HepG2 (cell line): ENCODE measurements around the gene PLIN4. TPM values are rescaled to one million over a fixed set of nuclear protein-coding genes. Genes with fewer than 3 reads are reported as not detected.
A peak's percentile ranks its signal among the peaks of the same experiment; 100 is the strongest.

Experiments
- ATAC-seq: fragments of 200-7000 bp; cut with Tn5 transposase; 3 replicates; pipeline ENCODE4 v1.9.1; 2020; ENCODE audit warnings: mild to moderate bottlenecking, moderate library complexity
- BruUV-seq: library from RNA; stranded (reverse); fragments of 400-500 nt; replicated peaks from 2 replicates; lab custom pipeline; 2021; lab: Mats Ljungman, UMichigan
- CTCF ChIA-PET: fragments of 300-600 bp; formaldehyde crosslinking; extraction: SDS; loops from one replicate; lab custom pipeline; 2021; ENCODE audit warnings: low total read pairs, inconsistent platforms, low intra/inter-chr PET ratio; lab: Yijun Ruan, JAX
- POLR2A ChIA-PET: fragments of 350-600 bp; sonication (Branson Sonifier 250); formaldehyde crosslinking; loops from one replicate; lab custom pipeline; 2020; ENCODE audit warnings: antibody characterized with exemption, inconsistent platforms; lab: Yijun Ruan, JAX
- DNase-seq: peaks from one replicate; pipeline ENCODE4 v3.0.0-alpha.2; 2015; ENCODE audit warnings: low spot score
- FAIRE-seq: peaks from 3 replicates; lab custom pipeline; 2011; peaks lifted over from hg19 to GRCh38; lab: Jason Lieb, UNC
- H2AFZ ChIP-seq: one replicate; pipeline ENCODE4 v1.6.1; 2011; ENCODE audit warnings: low read length, inconsistent platforms
- H3K27ac ChIP-seq: fragments of 300-600 bp; 3 replicates; pipeline ENCODE4 v1.8.0; 2011; ENCODE audit warnings: mixed run types, mild to moderate bottlenecking, mixed read lengths, low read length, inconsistent platforms; ENCODE audit not compliant: insufficient read depth; ENCODE audit errors: extremely low read length
- H3K27me3 ChIP-seq, 2 experiments: fragments of 200-600 bp in 1 of 2; 2 replicates in 1 of 2; 3 replicates in 1 of 2; pipeline versions ENCODE4 v1.6.0 to v1.8.0; 2011; ENCODE audit warnings: low read length in 2 of 2, mild to moderate bottlenecking in 2 of 2, moderate library complexity in 2 of 2, inconsistent platforms in 1 of 2; ENCODE audit not compliant: insufficient read depth in 2 of 2, control insufficient read depth in 1 of 2
- H3K36me3 ChIP-seq, 2 experiments: fragments of 200-600 bp in 1 of 2; replicated peaks in 1 of 2; 2 replicates in 1 of 2; 3 replicates in 1 of 2; pipeline versions ENCODE4 v1.5.1 to v1.8.0; 2011; ENCODE audit warnings: low read length in 2 of 2, inconsistent platforms in 1 of 2; ENCODE audit not compliant: insufficient read depth in 2 of 2, control insufficient read depth in 1 of 2
- H3K4me1 ChIP-seq: 2 replicates; pipeline ENCODE4 v1.5.1; 2012; ENCODE audit warnings: low read length, inconsistent platforms; ENCODE audit not compliant: insufficient read depth
- H3K4me2 ChIP-seq: 2 replicates; pipeline ENCODE4 v1.6.0; 2011; ENCODE audit warnings: low read depth, low read length, inconsistent platforms
- H3K4me3 ChIP-seq, 3 experiments: fragments of 200-600 bp in 1 of 3; sonication (generic), shearing (Covaris generic) in 1 of 3; replicated peaks in 1 of 3; 2 replicates each; pipeline ENCODE4 v1.5.1; 2011 to 2016; ENCODE audit warnings: low read length in 3 of 3, inconsistent platforms in 2 of 3, low read depth in 2 of 3, mild to moderate bottlenecking in 2 of 3, control low read depth in 1 of 3, mixed read lengths in 1 of 3; ENCODE audit not compliant: insufficient read depth in 1 of 3
- H3K79me2 ChIP-seq: one replicate; pipeline ENCODE4 v1.6.1; 2011; ENCODE audit warnings: low read length, inconsistent platforms; ENCODE audit not compliant: insufficient read depth
- H3K9ac ChIP-seq: 2 replicates; pipeline ENCODE4 v1.6.0; 2011; ENCODE audit warnings: mild to moderate bottlenecking, low read depth, low read length, inconsistent platforms; ENCODE audit not compliant: insufficient read depth
- H3K9me3 ChIP-seq: 2 replicates; pipeline ENCODE4 v1.5.1; 2012; ENCODE audit warnings: mild to moderate bottlenecking, low read length
- H4K20me1 ChIP-seq: 2 replicates; pipeline ENCODE4 v1.6.0; 2011; ENCODE audit warnings: inconsistent platforms, mild to moderate bottlenecking, low read length, moderate library complexity; ENCODE audit not compliant: insufficient read depth
- ARID2 ChIP-seq: sonication (generic); formaldehyde crosslinking; IDR thresholded peaks from 2 replicates; pipeline ENCODE4 v1.8.1; 2022; ENCODE audit warnings: mild to moderate bottlenecking, missing genetic modification reagents, borderline replicate concordance
- ARNTL ChIP-seq: sonication (generic); formaldehyde crosslinking; IDR thresholded peaks from 2 replicates; pipeline ENCODE4 v1.4.0; 2020; ENCODE audit warnings: mild to moderate bottlenecking, missing genetic modification reagents
- BORCS8-MEF2B ChIP-seq: sonication (generic); formaldehyde crosslinking; IDR thresholded peaks from 2 replicates; pipeline ENCODE4 v1.8.0; 2022; ENCODE audit warnings: mild to moderate bottlenecking, missing genetic modification reagents
- CCAR2 ChIP-seq: fragments of 200-400 bp; formaldehyde crosslinking; optimal IDR thresholded peaks from 2 replicates; pipeline ENCODE3; 2018; ENCODE audit warnings: low read depth, mild to moderate bottlenecking, low read length, moderate library complexity
- CREM ChIP-seq, 2 experiments: sonication (generic) in 1 of 2; formaldehyde crosslinking in 1 of 2; IDR thresholded peaks; 2 replicates each; pipeline versions ENCODE4 v1.4.0 to v1.6.1; 2016 to 2020; ENCODE audit warnings: antibody characterized with exemption in 1 of 2, mild to moderate bottlenecking in 1 of 2, missing genetic modification reagents in 1 of 2
- FLYWCH1 ChIP-seq: sonication (generic); formaldehyde crosslinking; IDR thresholded peaks from 2 replicates; pipeline ENCODE4 v1.8.1; 2023; ENCODE audit warnings: mild to moderate bottlenecking, missing genetic modification reagents
- GABPA ChIP-seq, 2 experiments: IDR thresholded peaks; 2 replicates each; pipeline ENCODE4 v1.6.1; 2011 to 2016; ENCODE audit warnings: low read depth in 2 of 2, low read length in 1 of 2, missing biosample characterization in 1 of 2, missing genetic modification characterization in 1 of 2
- HINFP ChIP-seq: sonication (generic); formaldehyde crosslinking; IDR thresholded peaks from 2 replicates; pipeline ENCODE4 v1.4.0; 2020; ENCODE audit warnings: low read depth, mild to moderate bottlenecking, missing genetic modification reagents
- HIVEP1 ChIP-seq: sonication (generic); formaldehyde crosslinking; IDR thresholded peaks from 2 replicates; pipeline ENCODE4 v1.4.0; 2020; ENCODE audit warnings: mild to moderate bottlenecking, missing genetic modification reagents
- PHF21A ChIP-seq: sonication (generic); formaldehyde crosslinking; IDR thresholded peaks from 2 replicates; pipeline ENCODE4 v1.5.0; 2020; ENCODE audit warnings: mild to moderate bottlenecking, missing genetic modification reagents
- TFE3 ChIP-seq: IDR thresholded peaks from 2 replicates; pipeline ENCODE4 v1.6.1; 2016
- ZFYVE20 ChIP-seq: sonication (generic); formaldehyde crosslinking; IDR thresholded peaks from 2 replicates; pipeline ENCODE4 v1.8.0; 2023; ENCODE audit warnings: low read depth, mild to moderate bottlenecking, moderate library complexity, missing genetic modification reagents, borderline replicate concordance
- ZNF414 ChIP-seq: sonication (generic); formaldehyde crosslinking; IDR thresholded peaks from 2 replicates; pipeline ENCODE4 v1.5.0; 2020; ENCODE audit warnings: missing genetic modification reagents
- ZNF441 ChIP-seq: sonication (generic); formaldehyde crosslinking; IDR thresholded peaks from 2 replicates; pipeline ENCODE4 v1.7.0; 2021; ENCODE audit warnings: missing genetic modification reagents, borderline replicate concordance
- ZNF446 ChIP-seq: sonication (generic); formaldehyde crosslinking; IDR thresholded peaks from 2 replicates; pipeline ENCODE4 v1.5.0; 2020; ENCODE audit warnings: mild to moderate bottlenecking, missing genetic modification reagents
- ZNF510 ChIP-seq: sonication (generic); formaldehyde crosslinking; IDR thresholded peaks from 2 replicates; pipeline ENCODE4 v1.4.0; 2020; ENCODE audit warnings: low read depth, mild to moderate bottlenecking, missing genetic modification reagents
- ZNF746 ChIP-seq: sonication (generic); formaldehyde crosslinking; IDR thresholded peaks from 2 replicates; pipeline ENCODE4 v1.8.0; 2022; ENCODE audit warnings: mild to moderate bottlenecking, missing genetic modification reagents
- ZNF782 ChIP-seq: sonication (generic); formaldehyde crosslinking; IDR thresholded peaks from 2 replicates; pipeline ENCODE4 v1.4.0; 2020; ENCODE audit warnings: missing genetic modification reagents, mild to moderate bottlenecking, borderline replicate concordance
- ZNF850 ChIP-seq: sonication (generic); formaldehyde crosslinking; conservative IDR thresholded peaks from 2 replicates; pipeline ENCODE4 v1.9.0; 2021; ENCODE audit warnings: mild to moderate bottlenecking, missing genetic modification reagents
- WGBS: methylation state at CpG from one replicate; pipeline ENCODE4 v1.1.6; 2017; ENCODE audit warnings: low lambda C conversion rate; 5-methylcytosine and 5-hydroxymethylcytosine counted together
- in situ Hi-C: cut with HindIII; loops from 2 replicates; pipeline ENCODE4 v1.10.0; 2017; ENCODE audit warnings: low pct_unique_long_range_greater_than_20kb; ENCODE audit not compliant: extremely low pct_ligation_motif_present
- intact Hi-C: fragments of 100-400 bp; cut with micrococcal nuclease; formaldehyde crosslinking; loops from one replicate; pipeline ENCODE4 v1.10.0; 2022; ENCODE audit not compliant: unreplicated experiment
- polyA plus RNA-seq, 8 experiments: library from polyadenylated mRNA; depleted of rRNA in 3 of 8; stranded (reverse) in 7 of 8; unstranded in 1 of 8; fragments of >200 nt; fragmentation: Illumina TruSeq in 4 of 8; extraction: Trizol in 4 of 8; gene quantifications; 2 replicates each; pipeline versions ENCODE4 v1.2.1 to v1.2.3, GENCODE V29; 2011 to 2016; ENCODE audit warnings: low read depth in 4 of 8, missing spikeins in 1 of 8, mixed read lengths in 1 of 8; ENCODE audit not compliant: insufficient read depth in 1 of 8
- total RNA-seq, 5 experiments: library from RNA; depleted of rRNA; stranded (reverse); fragments of >200 nt; fragmentation: Illumina TruSeq; extraction: Trizol; gene quantifications; 2 replicates each; pipeline ENCODE4 v1.2.3, GENCODE V29; 2016; ENCODE audit warnings: low read depth in 1 of 5
- TF ChIP-seq, protein P1 (sequence below): sonication (generic); formaldehyde crosslinking; IDR thresholded peaks from 2 replicates; pipeline ENCODE4 v1.5.0; 2020; ENCODE audit warnings: mild to moderate bottlenecking, missing genetic modification reagents

Gene PLIN4
- total and polyA plus RNA-seq, 2 of the 13 experiments (the other 11 are each of a cell fraction or from before 2014, with no cell fraction given): 1.1 to 1.3 TPM

GRCh38 chr19:4521888-4522242 lies 3.6 kb upstream of the PLIN4 start:
- Histone ChIP-seq H3K4me1 (peaks cover 67% of the 10 kb centered on the region), H3K9ac (peak overlapping the region; percentile 50), H3K27me3 (no peaks in the 10 kb centered on the region), H3K4me3 (peak overlapping the region; percentile 1 to 58 (median 15); a peak in 4 of 6 replicates), H3K79me2 (no peaks in the 10 kb centered on the region), H3K27ac (peak overlapping the region; percentile 57), H2AFZ (no peak overlapping the region), H3K36me3 (no peaks in the 10 kb centered on the region), H3K4me2 (peak overlapping the region; percentile 73), H3K9me3 (no peaks in the 10 kb centered on the region), H4K20me1 (no peaks in the 10 kb centered on the region)
- intact Hi-C loops: no loop called here
- CTCF ChIA-PET: no interaction called here
- 13% methylated on average over 5 of the region's 5 CpGs for WGBS
- FAIRE-seq: no peak
- DNase-seq: no peak
- POLR2A ChIA-PET: interaction anchor here (1.1 to 1.6 kb wide), 4 partner anchors 13 to 179 kb away, joined by 4 to 15 read pairs (median 8); partner anchors contain the start of genes HDGFL2, LRG1 and PLIN5
- ATAC-seq: no peak
- BruUV-seq: no TSS peak
- in situ Hi-C loops: no loop called here
- no peak for TF ChIP-seq ZNF414
- no peak for TF ChIP-seq ZFYVE20 (CRISPR knock-in tag)
- TF ChIP-seq CREM (IDR thresholded peaks at IDR 0.05): no peak
- no peak for TF ChIP-seq CREM (CRISPR knock-in tag; IDR thresholded peaks at IDR 0.05)
- no peak for TF ChIP-seq ZNF782 (CRISPR knock-in tag)
- TF ChIP-seq HINFP (CRISPR knock-in tag): 0 out of 2 replicates have a peak, but pooled peaks have one; percentile 11
- 0 out of 2 replicates have a peak, but pooled peaks have one; percentile 8 for TF ChIP-seq PHF21A
- no peak for TF ChIP-seq CCAR2
- no peak for TF ChIP-seq FLYWCH1 (CRISPR knock-in tag)
- 0 out of 2 replicates have a peak, but pooled peaks have one; percentile 17 for TF ChIP-seq HIVEP1
- no peak for TF ChIP-seq ARNTL (CRISPR knock-in tag)
- no peak for TF ChIP-seq ZNF446
- TF ChIP-seq ZNF510: 0 out of 2 replicates have a peak, but pooled peaks have one; percentile 0
- TF ChIP-seq ZNF746 (CRISPR knock-in tag): 0 out of 2 replicates have a peak, but pooled peaks have one; percentile 7
- TF ChIP-seq, protein P1, sequence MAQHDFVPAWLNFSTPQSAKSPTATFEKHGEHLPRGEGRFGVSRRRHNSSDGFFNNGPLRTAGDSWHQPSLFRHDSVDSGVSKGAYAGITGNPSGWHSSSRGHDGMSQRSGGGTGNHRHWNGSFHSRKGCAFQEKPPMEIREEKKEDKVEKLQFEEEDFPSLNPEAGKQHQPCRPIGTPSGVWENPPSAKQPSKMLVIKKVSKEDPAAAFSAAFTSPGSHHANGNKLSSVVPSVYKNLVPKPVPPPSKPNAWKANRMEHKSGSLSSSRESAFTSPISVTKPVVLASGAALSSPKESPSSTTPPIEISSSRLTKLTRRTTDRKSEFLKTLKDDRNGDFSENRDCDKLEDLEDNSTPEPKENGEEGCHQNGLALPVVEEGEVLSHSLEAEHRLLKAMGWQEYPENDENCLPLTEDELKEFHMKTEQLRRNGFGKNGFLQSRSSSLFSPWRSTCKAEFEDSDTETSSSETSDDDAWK (CRISPR knock-in tag): no peak
- no peak for TF ChIP-seq ZNF850 (CRISPR knock-in tag)
- TF ChIP-seq ZNF441 (CRISPR knock-in tag): no peak
- TF ChIP-seq TFE3 (CRISPR knock-in tag): no peak
- TF ChIP-seq ARID2: no peak
- no peak for TF ChIP-seq BORCS8-MEF2B
- no peak for TF ChIP-seq GABPA (IDR thresholded peaks at IDR 0.05; ENCODE audit: low read depth, low read length)
- no peak for TF ChIP-seq GABPA (CRISPR knock-in tag; IDR thresholded peaks at IDR 0.05; ENCODE audit: low read depth)
